Neuronal stem cell (in vitro differentiated cells): ENCODE data around the gene ARHGAP24.

Source experiments
- DNase-seq: peaks from one replicate; pipeline ENCODE4 v3.0.0-alpha.2; 2013; ENCODE audit warnings: low spot score
- H2AFZ ChIP-seq: one replicate; pipeline ENCODE4 v1.6.1; 2013; ENCODE audit warnings: mild to moderate bottlenecking, low read length, inconsistent platforms
- H2AK5ac ChIP-seq: 2 replicates; pipeline ENCODE4 v1.6.1; 2013; ENCODE audit warnings: low read depth, mild to moderate bottlenecking, inconsistent platforms, low read length, moderate library complexity, mixed read lengths
- H2BK120ac ChIP-seq: 2 replicates; pipeline ENCODE4 v1.6.1; 2013; ENCODE audit warnings: low read depth, mild to moderate bottlenecking, inconsistent platforms, low read length, moderate library complexity, mixed read lengths
- H2BK12ac ChIP-seq: one replicate; pipeline ENCODE4 v1.6.1; 2013; ENCODE audit warnings: low read length, inconsistent platforms
- H2BK15ac ChIP-seq: 2 replicates; pipeline ENCODE4 v1.6.1; 2013; ENCODE audit warnings: mild to moderate bottlenecking, low read length, inconsistent platforms, mixed read lengths
- H2BK5ac ChIP-seq: one replicate; pipeline ENCODE4 v1.6.1; 2013; ENCODE audit warnings: inconsistent platforms, mild to moderate bottlenecking, low read length, moderate library complexity
- H3K14ac ChIP-seq: one replicate; pipeline ENCODE4 v1.6.1; 2013; ENCODE audit warnings: low read length, inconsistent platforms
- H3K18ac ChIP-seq: 2 replicates; pipeline ENCODE4 v1.6.1; 2013; ENCODE audit warnings: low read length, inconsistent platforms
- H3K23ac ChIP-seq: 2 replicates; pipeline ENCODE4 v1.6.1; 2013; ENCODE audit warnings: low read depth, mild to moderate bottlenecking, mixed read lengths, low read length, inconsistent platforms; ENCODE audit not compliant: poor library complexity
- H3K27ac ChIP-seq: replicated peaks from 3 replicates; pipeline ENCODE4 v1.5.1; 2013; ENCODE audit warnings: low read length, inconsistent platforms
- H3K27me3 ChIP-seq, 3 experiments: 2 replicates each; pipeline ENCODE4 v1.6.1; 2013; ENCODE audit warnings: low read length in 3 of 3, mild to moderate bottlenecking in 2 of 3, inconsistent platforms in 1 of 3, low read depth in 1 of 3, mixed read lengths in 1 of 3, moderate library complexity in 1 of 3; ENCODE audit not compliant: control insufficient read depth in 3 of 3, insufficient read depth in 3 of 3
- H3K36me3 ChIP-seq, 2 donors: replicated peaks in 1 of 2; 2 replicates each; pipeline ENCODE4 v1.6.1; 2013; ENCODE audit warnings: low read length in 2 of 2; ENCODE audit not compliant: control insufficient read depth in 2 of 2, insufficient read depth in 2 of 2
- H3K4ac ChIP-seq: 2 replicates; pipeline ENCODE4 v1.6.1; 2013; ENCODE audit warnings: inconsistent platforms, mild to moderate bottlenecking, low read length, moderate library complexity
- H3K4me1 ChIP-seq, 2 donors: 1 replicate in 1 of 2; 2 replicates in 1 of 2; pipeline ENCODE4 v1.6.1; 2013; ENCODE audit warnings: low read length in 2 of 2, low read depth in 1 of 2; ENCODE audit not compliant: control insufficient read depth in 2 of 2, insufficient read depth in 1 of 2
- H3K4me2 ChIP-seq: one replicate; pipeline ENCODE4 v1.6.1; 2013; ENCODE audit warnings: mild to moderate bottlenecking, low read length, inconsistent platforms; ENCODE audit not compliant: insufficient read depth, poor library complexity, severe bottlenecking
- H3K4me3 ChIP-seq, 2 donors: 2 replicates each; pipeline ENCODE4 v1.5.1; 2013; ENCODE audit warnings: low read length in 2 of 2, mild to moderate bottlenecking in 2 of 2, inconsistent platforms in 1 of 2, moderate library complexity in 1 of 2
- H3K79me1 ChIP-seq: one replicate; pipeline ENCODE4 v1.6.1; 2013; ENCODE audit warnings: low read depth, mild to moderate bottlenecking, inconsistent platforms, low read length, moderate library complexity
- H3K9ac ChIP-seq: one replicate; pipeline ENCODE4 v1.6.1; 2013; ENCODE audit warnings: mild to moderate bottlenecking, low read depth, low read length, inconsistent platforms; ENCODE audit not compliant: poor library complexity
- H3K9me3 ChIP-seq, 2 donors: replicated peaks in 1 of 2; 2 replicates each; pipeline versions ENCODE3 to v1.6.1; 2013; ENCODE audit warnings: low read length in 2 of 2, mild to moderate bottlenecking in 2 of 2, inconsistent platforms in 1 of 2, low read depth in 1 of 2, mixed read lengths in 1 of 2, moderate library complexity in 1 of 2; ENCODE audit not compliant: control insufficient read depth in 2 of 2, insufficient read depth in 1 of 2
- H4K8ac ChIP-seq: one replicate; pipeline ENCODE4 v1.6.1; 2013; ENCODE audit warnings: low read depth, mild to moderate bottlenecking, inconsistent platforms, low read length, moderate library complexity
- H4K91ac ChIP-seq: one replicate; pipeline ENCODE4 v1.6.1; 2013; ENCODE audit warnings: low read length, low read depth, mild to moderate bottlenecking, inconsistent platforms; ENCODE audit not compliant: poor library complexity
- WGBS, 2 donors: extraction: QIAGEN DNeasy Blood & Tissue Kit; methylation state at CpG; one replicate each; pipeline ENCODE4 v1.1.7; 2013; ENCODE audit warnings: missing lambda C conversion rate in 2 of 2, mixed read lengths in 1 of 2; ENCODE audit not compliant: insufficient read length in 2 of 2, insufficient replicate concordance in 1 of 2; ENCODE audit errors: extremely low coverage in 2 of 2; 5-methylcytosine and 5-hydroxymethylcytosine counted together

Gene ARHGAP24

GRCh38 chr4:85595796-85596559, 121.0 kb downstream of the ARHGAP24 start:
- no peak overlapping the region for H3K4ac ChIP-seq
- no peak overlapping the region for H2BK120ac ChIP-seq
- H3K36me3 ChIP-seq: no peaks in the 10 kb centered on the region
- no peak overlapping the region for H3K4me3 ChIP-seq
- no peak overlapping the region for H3K27ac ChIP-seq
- H3K27me3 ChIP-seq: no peaks in the 10 kb centered on the region
- no CpG with 5 or more reads among the region's 1 CpG for WGBS, 2 donors
- no peak overlapping the region for H3K23ac ChIP-seq
- no peaks in the 10 kb centered on the region for H3K9me3 ChIP-seq
- no peaks in the 10 kb centered on the region for H3K4me1 ChIP-seq
- no peak overlapping the region for H2BK5ac ChIP-seq
- H3K4me2 ChIP-seq: no peak overlapping the region
- H2BK12ac ChIP-seq: no peak overlapping the region
- no peak overlapping the region for H2BK15ac ChIP-seq
- no peaks in the 10 kb centered on the region for H3K79me1 ChIP-seq
- no peak overlapping the region for H2AK5ac ChIP-seq
- H4K91ac ChIP-seq: no peak overlapping the region
- no peak for DNase-seq
- H4K8ac ChIP-seq: no peak overlapping the region
- H3K14ac ChIP-seq: no peak overlapping the region
- no peak overlapping the region for H3K9ac ChIP-seq
- no peak overlapping the region for H3K18ac ChIP-seq
- no peak overlapping the region for H2AFZ ChIP-seq

GRCh38 chr4:85598936-85599335, 124.0 kb downstream of the ARHGAP24 start:
- H3K18ac ChIP-seq: no peak overlapping the region
- H3K4me3 ChIP-seq: no peak overlapping the region
- no peak overlapping the region for H2BK12ac ChIP-seq
- H3K23ac ChIP-seq: no peak overlapping the region
- no peak overlapping the region for H2BK5ac ChIP-seq
- no peak overlapping the region for H3K27ac ChIP-seq
- no peaks in the 10 kb centered on the region for H3K9me3 ChIP-seq
- H3K14ac ChIP-seq: no peak overlapping the region
- no peak overlapping the region for H3K4ac ChIP-seq
- H2BK120ac ChIP-seq: no peak overlapping the region
- no peaks in the 10 kb centered on the region for H3K79me1 ChIP-seq
- no peaks in the 10 kb centered on the region for H3K4me1 ChIP-seq
- H2AK5ac ChIP-seq: no peak overlapping the region
- no peak overlapping the region for H3K4me2 ChIP-seq
- no peaks in the 10 kb centered on the region for H3K27me3 ChIP-seq
- H4K91ac ChIP-seq: no peak overlapping the region
- no peak for DNase-seq
- no peak overlapping the region for H4K8ac ChIP-seq
- H2AFZ ChIP-seq: no peak overlapping the region
- H3K36me3 ChIP-seq: no peaks in the 10 kb centered on the region
- H3K9ac ChIP-seq: no peak overlapping the region
- no peak overlapping the region for H2BK15ac ChIP-seq
- WGBS, 2 donors: no CpG with 5 or more reads among the region's 1 CpG

- H3K27me3 ChIP-seq: no peaks in the 10 kb centered on the region
- no peak overlapping the region for H3K18ac ChIP-seq
- no peak overlapping the region for H4K91ac ChIP-seq
- H3K9me3 ChIP-seq: no peaks in the 10 kb centered on the region
- DNase-seq: no peak
- H3K4ac ChIP-seq: no peak overlapping the region
- no peak overlapping the region for H2AFZ ChIP-seq
- no peaks in the 10 kb centered on the region for H3K79me1 ChIP-seq
- WGBS, 2 donors: no CpG with 5 or more reads among the region's 4 CpGs
- no peak overlapping the region for H3K9ac ChIP-seq
- no peak overlapping the region for H2AK5ac ChIP-seq
- H3K4me3 ChIP-seq: no peak overlapping the region
- no peak overlapping the region for H2BK5ac ChIP-seq
- H2BK12ac ChIP-seq: no peak overlapping the region
- H2BK120ac ChIP-seq: no peak overlapping the region
- no peak overlapping the region for H3K14ac ChIP-seq
- H3K36me3 ChIP-seq: no peaks in the 10 kb centered on the region
- no peaks in the 10 kb centered on the region for H3K4me1 ChIP-seq
- no peak overlapping the region for H3K4me2 ChIP-seq
- H3K23ac ChIP-seq: no peak overlapping the region
- H4K8ac ChIP-seq: no peak overlapping the region
- no peak overlapping the region for H3K27ac ChIP-seq
- H2BK15ac ChIP-seq: no peak overlapping the region
Measured at GRCh38 chr4:85600501-85600900, 125.6 kb downstream of the ARHGAP24 start.

- H2BK120ac ChIP-seq: no peak overlapping the region
- H3K23ac ChIP-seq: no peak overlapping the region
- H2BK12ac ChIP-seq: no peak overlapping the region
- no peak overlapping the region for H2BK5ac ChIP-seq
- H2AK5ac ChIP-seq: no peak overlapping the region
- no peak overlapping the region for H2BK15ac ChIP-seq
- H3K9ac ChIP-seq: no peak overlapping the region
- H3K79me1 ChIP-seq: no peaks in the 10 kb centered on the region
- no peaks in the 10 kb centered on the region for H3K27me3 ChIP-seq
- no peak overlapping the region for H3K4ac ChIP-seq
- H3K4me3 ChIP-seq: no peak overlapping the region
- no peak overlapping the region for H4K8ac ChIP-seq
- H3K18ac ChIP-seq: no peak overlapping the region
- H3K14ac ChIP-seq: no peak overlapping the region
- H3K27ac ChIP-seq: no peak overlapping the region
- H3K36me3 ChIP-seq: no peaks in the 10 kb centered on the region
- WGBS, 2 donors: no CpG with 5 or more reads among the region's 3 CpGs
- H3K4me2 ChIP-seq: no peak overlapping the region
- H3K9me3 ChIP-seq: no peaks in the 10 kb centered on the region
- H3K4me1 ChIP-seq: no peaks in the 10 kb centered on the region
- no peak overlapping the region for H4K91ac ChIP-seq
- no peak for DNase-seq
- H2AFZ ChIP-seq: no peak overlapping the region
Measured at GRCh38 chr4:85603437-85604336, 128.7 kb downstream of the ARHGAP24 start.
